K562 (cell line): Measurements from ENCODE around the gene TMEM237. TPM values are rescaled to one million over a fixed set of nuclear protein-coding genes. Genes with fewer than 3 reads are reported as not detected.

Experiments used
- ATAC-seq: fragments of 200-7000 bp; cut with Tn5 transposase; 3 replicates; pipeline ENCODE4 v1.9.1; 2020; ENCODE audit warnings: moderate library complexity
- BruUV-seq: library from RNA; stranded (reverse); fragments of 400-500 nt; replicated peaks from 2 replicates; lab custom pipeline; 2021; lab: Mats Ljungman, UMichigan
- CTCF ChIA-PET: fragments of 300-600 bp; formaldehyde crosslinking; extraction: SDS; loops from one replicate; lab custom pipeline; 2021; ENCODE audit warnings: low intra/inter-chr PET ratio; lab: Yijun Ruan, JAX
- POLR2A ChIA-PET: fragments of 300-600, 350-650 bp; sonication (Branson Sonifier 250); formaldehyde crosslinking; extraction: SDS; loops from one replicate; lab custom pipeline; 2021; ENCODE audit warnings: antibody characterized with exemption, inconsistent platforms; lab: Yijun Ruan, JAX
- DNase-seq, 4 experiments: peaks; one replicate each; pipeline versions ENCODE4 v3.0.0 to v3.0.0-alpha.2; 2011 to 2018; ENCODE audit warnings: low spot score in 3 of 4, mixed read lengths in 3 of 4; ENCODE audit errors: extremely low read depth in 1 of 4
- FAIRE-seq: peaks from 2 replicates; lab custom pipeline; 2011; peaks lifted over from hg19 to GRCh38; lab: Jason Lieb, UNC
- H2AFZ ChIP-seq: 2 replicates; pipeline ENCODE4 v1.6.0; 2011; ENCODE audit warnings: low read depth, low read length, control low read depth, inconsistent platforms
- H3K27ac ChIP-seq: fragments of 200-600 bp; 3 replicates; pipeline ENCODE4 v1.8.0; 2011; ENCODE audit warnings: low read depth, mild to moderate bottlenecking, control low read depth, inconsistent platforms, low read length, moderate library complexity, mixed read lengths; ENCODE audit errors: extremely low read depth
- H3K27me3 ChIP-seq, 2 experiments: fragments of 300-600 bp in 1 of 2; 2 replicates in 1 of 2; 3 replicates in 1 of 2; pipeline versions ENCODE4 v1.6.0 to v1.8.0; 2011; ENCODE audit warnings: inconsistent platforms in 2 of 2, low read length in 2 of 2, mild to moderate bottlenecking in 1 of 2, mixed read lengths in 1 of 2, moderate library complexity in 1 of 2; ENCODE audit not compliant: control insufficient read depth in 2 of 2, insufficient read depth in 2 of 2
- H3K36me3 ChIP-seq: fragments of 300-600 bp; 3 replicates; pipeline ENCODE4 v1.8.0; 2011; ENCODE audit warnings: mild to moderate bottlenecking, low read length, inconsistent platforms; ENCODE audit not compliant: control insufficient read depth, insufficient read depth
- H3K4me1 ChIP-seq, 2 experiments: fragments of 200-600 bp in 1 of 2; replicated peaks in 1 of 2; 2 replicates in 1 of 2; 3 replicates in 1 of 2; pipeline versions ENCODE4 v1.5.1 to v1.8.0; 2011; ENCODE audit warnings: inconsistent platforms in 2 of 2, low read length in 2 of 2, mild to moderate bottlenecking in 1 of 2, mixed read lengths in 1 of 2, moderate library complexity in 1 of 2; ENCODE audit not compliant: control insufficient read depth in 2 of 2, insufficient read depth in 2 of 2
- H3K4me2 ChIP-seq: 2 replicates; pipeline ENCODE4 v1.6.1; 2011; ENCODE audit warnings: low read length, control low read depth, inconsistent platforms, mixed read lengths; ENCODE audit not compliant: insufficient read depth
- H3K4me3 ChIP-seq: fragments of 200-600 bp; sonication (generic), shearing (Covaris generic); 2 replicates; pipeline ENCODE4 v1.5.1; 2016; ENCODE audit warnings: control low read depth, inconsistent platforms
- H3K79me2 ChIP-seq: fragments of 200-600 bp; 3 replicates; pipeline ENCODE4 v1.8.0; 2011; ENCODE audit warnings: low read length, inconsistent platforms; ENCODE audit not compliant: control insufficient read depth, insufficient read depth
- H3K9ac ChIP-seq, 2 experiments: 2 replicates each; pipeline versions ENCODE4 v1.6.0 to v1.6.1; 2011; ENCODE audit warnings: low read depth in 2 of 2, low read length in 2 of 2, control low read depth in 1 of 2, inconsistent platforms in 1 of 2, mild to moderate bottlenecking in 1 of 2, mixed read lengths in 1 of 2; ENCODE audit not compliant: insufficient read depth in 1 of 2
- H3K9me1 ChIP-seq: one replicate; pipeline ENCODE4 v1.6.0; 2011; ENCODE audit warnings: inconsistent platforms, mild to moderate bottlenecking, low read length, moderate library complexity; ENCODE audit not compliant: control insufficient read depth, insufficient read depth
- H3K9me3 ChIP-seq: replicated peaks from 2 replicates; pipeline ENCODE4 v1.5.1; 2011; ENCODE audit warnings: low read depth, low read length, inconsistent platforms; ENCODE audit not compliant: control insufficient read depth, insufficient read depth
- H4K20me1 ChIP-seq: replicated peaks from 2 replicates; pipeline ENCODE4 v1.6.1; 2011; ENCODE audit warnings: low read length, inconsistent platforms, mixed read lengths; ENCODE audit not compliant: control insufficient read depth, insufficient read depth
- DLX4 ChIP-seq: fragments of 250-450 bp; sonication (Bioruptor Pico); IDR thresholded peaks from 2 replicates; pipeline ENCODE4 v1.6.1; 2021; ENCODE audit warnings: mild to moderate bottlenecking
- DNMT1 ChIP-seq: fragments of 450-650 bp; IDR thresholded peaks from 2 replicates; pipeline ENCODE4 v1.6.1; 2016; ENCODE audit warnings: antibody characterized with exemption, mild to moderate bottlenecking
- RBM17 ChIP-seq: fragments of 200-400 bp; formaldehyde crosslinking; IDR thresholded peaks from 2 replicates; pipeline ENCODE4 v1.6.1; 2017; ENCODE audit warnings: low read depth, mild to moderate bottlenecking, low read length, borderline replicate concordance
- RHOXF2B ChIP-seq: fragments of 250-450 bp; sonication (Bioruptor Pico); conservative IDR thresholded peaks from 2 replicates; pipeline ENCODE4 v1.5.1; 2021
- SOX6 ChIP-seq: fragments of 450-650 bp; IDR thresholded peaks from 2 replicates; pipeline ENCODE4 v1.6.1; 2014; ENCODE audit warnings: mild to moderate bottlenecking
- TFAM ChIP-seq: fragments of 250-450 bp; sonication (Bioruptor Pico); conservative IDR thresholded peaks from 2 replicates; pipeline ENCODE4 v1.5.0; 2021; ENCODE audit warnings: mild to moderate bottlenecking, moderate library complexity
- TGIF2 ChIP-seq: sonication (generic); formaldehyde crosslinking; IDR thresholded peaks from 2 replicates; pipeline ENCODE4 v1.8.1; 2022; ENCODE audit warnings: mild to moderate bottlenecking, missing genetic modification reagents, moderate library complexity
- THRAP3 ChIP-seq: fragments of 450-650 bp; IDR thresholded peaks from 2 replicates; pipeline ENCODE4 v1.6.1; 2016; ENCODE audit warnings: mild to moderate bottlenecking, inconsistent platforms, borderline replicate concordance
- TSHZ1 ChIP-seq: fragments of 250-450 bp; sonication (Bioruptor Pico); IDR thresholded peaks from 2 replicates; pipeline ENCODE4 v1.4.0; 2020; ENCODE audit warnings: mild to moderate bottlenecking, moderate library complexity
- WGBS: fragments of 100-300 bp; shearing (Covaris generic); methylation state at CpG from one replicate; pipeline ENCODE4 v1.1.6; 2016; ENCODE audit warnings: low coverage, mixed read lengths; ENCODE audit not compliant: insufficient coverage; ENCODE audit errors: missing lambda C conversion rate; 5-methylcytosine and 5-hydroxymethylcytosine counted together
- in situ Hi-C: fragments of 300-500 bp; cut with MboI; formaldehyde crosslinking; loops from 4 replicates; pipeline ENCODE4 v1.15.0; 2018; ENCODE audit warnings: inconsistent platforms, mixed read lengths
- intact Hi-C: fragments of 100-400 bp; cut with micrococcal nuclease; formaldehyde crosslinking; loops from 2 replicates; pipeline ENCODE4 v1.14.2; 2022
- polyA plus RNA-seq, 8 experiments: library from polyadenylated mRNA; depleted of rRNA in 4 of 8; stranded (reverse) in 5 of 8; unstranded in 3 of 8; fragments of >200 nt; fragmentation: Nextera tagmentation in 2 of 8; fragmentation: Illumina TruSeq in 1 of 8; extraction: Ambion mirVana in 2 of 8; extraction: Trizol in 1 of 8; gene quantifications; 2 replicates each; pipeline versions ENCODE4 v1.2.1 to v1.2.3, GENCODE V29; 2011 to 2014; ENCODE audit warnings: inconsistent platforms in 1 of 8, missing spikeins in 1 of 8
- total RNA-seq, 7 experiments: library from RNA; depleted of rRNA in 6 of 7; stranded (reverse); fragments of >200 nt in 6 of 7; fragmentation: Illumina TruSeq in 2 of 7; extraction: Trizol in 2 of 7; gene quantifications; 2 replicates each; pipeline versions ENCODE4 v1.2.1 to v1.2.3, GENCODE V29; 2011 to 2021; ENCODE audit warnings: low replicate concordance in 1 of 7
- TF ChIP-seq, protein P1 (sequence below): fragments of 450-650 bp; conservative IDR thresholded peaks from 2 replicates; pipeline ENCODE4 v1.6.1; 2016; ENCODE audit warnings: missing genetic modification characterization, low read depth, mild to moderate bottlenecking, missing compliant biosample characterization, moderate library complexity

TMEM237 gene
- total and polyA plus RNA-seq, 9 of the 15 experiments (the other 6 are each of a cell fraction or from before 2014, with no cell fraction given) = 6.2 to 25.6 (median 17.9) TPM

GRCh38 chr2:201649442-201649841 is 6.1 kb upstream of the TMEM237 start:
- Histone ChIP-seq H4K20me1 (no peaks in the 10 kb centered on the region), H2AFZ (no peak overlapping the region), H3K4me2 (no peak overlapping the region), H3K4me1 (no peaks in the 10 kb centered on the region), H3K9ac (no peak overlapping the region), H3K79me2 (no peaks in the 10 kb centered on the region), H3K9me1 (no peaks in the 10 kb centered on the region), H3K27ac (no peak overlapping the region), H3K9me3 (no peaks in the 10 kb centered on the region), H3K27me3 (peaks cover 0 to 6% of the 10 kb centered on the region in 2 experiments; a peak in 2 of 5 replicates), H3K4me3 (no peak overlapping the region), H3K36me3 (no peaks in the 10 kb centered on the region)
- FAIRE-seq (no peak), DNase-seq (no peak), ATAC-seq (no peak)
- ChIA-PET POLR2A (no interaction called here), CTCF (no interaction called here)
- TF ChIP-seq RBM17 (no peak), TGIF2 (no peak), TFAM (no peak), DNMT1 (no peak), RHOXF2B (CRISPR knock-in tag) (no peak), DLX4 (CRISPR knock-in tag) (no peak), TSHZ1 (CRISPR knock-in tag) (no peak), SOX6 (no peak), THRAP3 (no peak)
- TF ChIP-seq, protein P1, sequence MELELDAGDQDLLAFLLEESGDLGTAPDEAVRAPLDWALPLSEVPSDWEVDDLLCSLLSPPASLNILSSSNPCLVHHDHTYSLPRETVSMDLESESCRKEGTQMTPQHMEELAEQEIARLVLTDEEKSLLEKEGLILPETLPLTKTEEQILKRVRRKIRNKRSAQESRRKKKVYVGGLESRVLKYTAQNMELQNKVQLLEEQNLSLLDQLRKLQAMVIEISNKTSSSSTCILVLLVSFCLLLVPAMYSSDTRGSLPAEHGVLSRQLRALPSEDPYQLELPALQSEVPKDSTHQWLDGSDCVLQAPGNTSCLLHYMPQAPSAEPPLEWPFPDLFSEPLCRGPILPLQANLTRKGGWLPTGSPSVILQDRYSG = no peak
- WGBS = 40% methylated on average over 2 of the region's 2 CpGs
- intact Hi-C loops = no loop called here
- BruUV-seq = no TSS peak
- in situ Hi-C loops = no loop called here
